Hepatocyte (in vitro differentiated cells): ENCODE measurements around the gene SYT1.

Experiments used
- EZH2 ChIP-seq: fragments of 200-600 bp; sonication (generic); IDR thresholded peaks from 2 replicates; pipeline ENCODE4 v1.6.1; 2016; ENCODE audit warnings: antibody characterized with exemption, mild to moderate bottlenecking, borderline replicate concordance
- TF ChIP-seq, protein P1 (sequence below): fragments of 200-600 bp; sonication (generic); IDR thresholded peaks from 2 replicates; pipeline ENCODE4 v1.5.1; 2016; ENCODE audit warnings: antibody characterized with exemption, mild to moderate bottlenecking; ENCODE audit not compliant: poor library complexity

DNA sequence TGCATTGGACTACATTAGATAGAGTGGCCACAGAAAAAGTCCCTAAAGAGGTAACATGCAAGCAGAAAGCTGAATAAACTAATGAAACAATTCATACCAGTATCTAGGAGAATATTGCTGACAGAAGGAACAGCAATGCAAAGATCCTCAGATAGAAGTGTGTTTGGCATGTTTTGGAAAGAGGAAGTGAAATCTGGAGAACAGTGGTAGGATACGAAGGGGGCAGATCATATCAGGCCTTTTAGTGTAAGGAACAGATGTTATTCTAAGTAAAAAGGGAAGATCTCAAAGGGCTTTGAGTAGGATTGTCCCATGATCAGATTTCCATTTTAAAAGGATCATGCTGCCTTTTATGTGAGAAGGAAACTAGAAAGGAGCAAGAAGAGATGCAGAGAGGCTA lies 483.3 kb downstream of the SYT1 start:
- TF ChIP-seq, protein P1, sequence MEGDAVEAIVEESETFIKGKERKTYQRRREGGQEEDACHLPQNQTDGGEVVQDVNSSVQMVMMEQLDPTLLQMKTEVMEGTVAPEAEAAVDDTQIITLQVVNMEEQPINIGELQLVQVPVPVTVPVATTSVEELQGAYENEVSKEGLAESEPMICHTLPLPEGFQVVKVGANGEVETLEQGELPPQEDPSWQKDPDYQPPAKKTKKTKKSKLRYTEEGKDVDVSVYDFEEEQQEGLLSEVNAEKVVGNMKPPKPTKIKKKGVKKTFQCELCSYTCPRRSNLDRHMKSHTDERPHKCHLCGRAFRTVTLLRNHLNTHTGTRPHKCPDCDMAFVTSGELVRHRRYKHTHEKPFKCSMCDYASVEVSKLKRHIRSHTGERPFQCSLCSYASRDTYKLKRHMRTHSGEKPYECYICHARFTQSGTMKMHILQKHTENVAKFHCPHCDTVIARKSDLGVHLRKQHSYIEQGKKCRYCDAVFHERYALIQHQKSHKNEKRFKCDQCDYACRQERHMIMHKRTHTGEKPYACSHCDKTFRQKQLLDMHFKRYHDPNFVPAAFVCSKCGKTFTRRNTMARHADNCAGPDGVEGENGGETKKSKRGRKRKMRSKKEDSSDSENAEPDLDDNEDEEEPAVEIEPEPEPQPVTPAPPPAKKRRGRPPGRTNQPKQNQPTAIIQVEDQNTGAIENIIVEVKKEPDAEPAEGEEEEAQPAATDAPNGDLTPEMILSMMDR, result no peak
- TF ChIP-seq EZH2, result no peak
